Hepatocyte (in vitro differentiated cells): Measurements from ENCODE around the gene TIMP4.

Experiments used
- CTCF ChIP-seq: fragments of 200-600 bp; sonication (generic); IDR thresholded peaks from 2 replicates; pipeline ENCODE4 v1.5.1; 2016; ENCODE audit warnings: antibody characterized with exemption, mild to moderate bottlenecking; ENCODE audit not compliant: poor library complexity
- EZH2 ChIP-seq: fragments of 200-600 bp; sonication (generic); IDR thresholded peaks from 2 replicates; pipeline ENCODE4 v1.6.1; 2016; ENCODE audit warnings: antibody characterized with exemption, mild to moderate bottlenecking, borderline replicate concordance
- EZH2phosphoT487 ChIP-seq: fragments of 200-600 bp; sonication (generic); IDR thresholded peaks from one replicate; pipeline ENCODE4 v1.6.1; 2018; ENCODE audit warnings: antibody characterized with exemption, mild to moderate bottlenecking, low read depth, moderate library complexity; ENCODE audit not compliant: unreplicated experiment, severe bottlenecking

DNA sequence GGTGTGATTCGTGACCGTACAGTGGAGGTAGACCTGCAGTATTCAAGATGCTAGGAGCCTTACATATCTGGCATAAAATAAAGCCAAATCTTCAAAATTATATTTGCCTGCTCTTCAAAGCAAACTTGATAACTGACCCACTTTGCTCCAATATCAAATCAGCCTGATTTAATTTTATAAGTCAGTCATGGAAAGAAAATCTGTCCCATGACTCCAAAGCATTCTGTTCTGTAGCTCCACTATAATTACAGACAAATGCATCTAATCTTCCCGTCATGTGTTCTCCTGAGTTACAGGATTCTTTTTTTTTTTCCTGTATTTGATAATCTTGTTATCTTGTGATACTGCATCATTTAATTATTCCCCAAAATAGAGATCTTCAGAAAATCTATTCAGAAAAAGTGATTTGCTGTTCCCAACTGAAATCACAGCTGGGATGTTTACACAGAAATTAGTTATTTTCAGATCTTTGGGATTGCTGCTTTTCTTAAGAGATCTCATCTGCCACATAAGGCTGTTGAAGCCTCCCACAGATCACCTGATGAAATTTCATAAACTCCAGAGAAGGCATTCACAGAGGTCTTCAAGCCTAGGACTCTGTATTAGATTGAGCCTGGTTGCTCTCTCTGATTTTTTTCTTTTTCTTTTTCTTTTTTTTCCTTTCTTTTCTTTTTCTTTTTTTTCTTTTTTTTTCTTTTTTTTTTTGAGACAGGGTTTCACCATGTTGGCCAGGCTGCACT is 27.2 kb downstream of the TIMP4 start:
- TF ChIP-seq CTCF (no peak), EZH2phosphoT487 (no peak), EZH2 (no peak)
